HG03354 (cell line): Measurements from ENCODE around the gene SHLD3.
"Not testable (repeated sequence)": the region's sequence is repeated elsewhere in the genome, so short reads cannot be mapped to it uniquely, and the experiment has no call there.

Experiments
- ATAC-seq: cut with Tn5 transposase; IDR thresholded peaks from one replicate; pipeline ENCODE4 v1.9.1; 2021; ENCODE audit warnings: mild to moderate bottlenecking; ENCODE audit not compliant: unreplicated experiment, poor library complexity, severe bottlenecking

The SHLD3 gene

DNA sequence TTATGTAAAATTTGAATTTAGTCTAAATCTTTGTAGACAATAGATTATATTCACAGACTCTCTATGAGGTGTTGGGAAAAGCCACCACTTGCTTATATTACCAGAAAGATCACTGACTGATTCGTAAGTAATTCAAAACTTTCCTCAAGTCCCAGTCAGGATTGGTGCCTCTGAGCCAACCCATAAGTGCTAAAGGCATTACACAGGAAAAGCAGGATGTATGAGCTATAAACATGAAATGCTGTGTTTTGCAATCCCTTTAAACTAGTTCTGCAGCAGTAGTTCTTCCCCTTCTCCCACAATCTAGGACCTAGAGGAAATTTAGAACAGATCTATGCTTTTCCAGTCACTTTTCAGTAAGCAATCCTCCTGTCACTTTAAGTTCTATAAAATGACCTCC is 48.0 kb downstream of the SHLD3 start:
- no peak for ATAC-seq

DNA sequence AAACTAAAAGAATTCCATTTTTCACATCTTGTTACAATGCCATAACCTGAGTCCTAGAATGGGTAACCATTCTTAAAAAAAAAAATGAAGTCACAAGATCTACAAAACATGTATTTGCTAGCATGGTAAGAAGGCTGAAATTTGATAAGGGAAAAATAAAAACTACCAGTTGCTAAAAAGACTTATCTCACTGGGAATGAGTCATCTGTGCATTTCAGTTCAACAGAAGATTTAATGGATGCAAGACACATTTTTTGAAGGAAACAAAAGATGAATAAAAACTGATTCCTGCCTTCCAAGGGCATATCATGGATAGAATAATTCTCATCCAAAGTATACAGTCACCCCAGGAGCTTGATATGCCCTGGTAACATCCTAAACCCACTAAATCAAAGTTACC is 49.9 kb downstream of the SHLD3 start:
- ATAC-seq: no peak

DNA sequence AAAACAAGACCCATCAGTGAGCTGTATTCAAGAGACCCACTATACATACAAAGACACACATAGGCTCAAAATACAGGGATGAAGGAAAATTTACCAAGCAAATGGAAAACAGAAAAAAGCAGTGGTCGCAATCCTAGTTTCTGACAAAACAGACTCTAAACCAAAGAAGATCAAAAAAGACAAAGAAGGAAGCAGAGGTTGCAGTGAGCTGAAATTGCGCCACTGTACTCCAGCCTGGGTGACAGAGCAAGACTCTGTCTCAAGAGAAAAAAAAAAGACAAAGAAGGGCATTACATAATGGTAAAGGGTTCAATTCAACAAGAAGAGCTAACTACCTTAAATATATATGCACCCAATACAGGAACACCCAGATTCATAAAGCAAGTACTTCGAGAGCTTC is 51.2 kb downstream of the SHLD3 start:
- ATAC-seq: not testable (repeated sequence)
